Esophagus muscularis mucosa (tissue), 4 donors: Measurements from ENCODE around the gene PRKACG.

ENCODE experiments used
- CTCF ChIP-seq, 3 experiments: fragments of 200-600 bp in 2 of 3; fragments of 450-650 bp in 1 of 3; sonication (generic) in 2 of 3; IDR thresholded peaks; one replicate each; pipeline ENCODE4 v1.5.1; 2017 to 2019; ENCODE audit warnings: antibody characterized with exemption in 3 of 3, mild to moderate bottlenecking in 2 of 3, moderate library complexity in 1 of 3
- EP300 ChIP-seq: sonication (generic); formaldehyde crosslinking; IDR thresholded peaks from one replicate; pipeline ENCODE4 v1.6.1; 2017; ENCODE audit warnings: antibody characterized with exemption
- POLR2A ChIP-seq: fragments of 450-650 bp; IDR thresholded peaks from one replicate; pipeline ENCODE4 v1.6.1; 2017; ENCODE audit warnings: antibody characterized with exemption, moderate library complexity, mild to moderate bottlenecking, low read depth
- POLR2AphosphoS5 ChIP-seq, 2 donors: sonication (generic); formaldehyde crosslinking; IDR thresholded peaks; one replicate each; pipeline ENCODE4 v1.6.1; 2017; ENCODE audit warnings: antibody characterized with exemption in 2 of 2

GRCh38 chr9:69001921-69002320 is 12.0 kb downstream of the PRKACG start:
- no peak for TF ChIP-seq CTCF (IDR thresholded peaks at IDR 0.05)
- TF ChIP-seq POLR2A: no peak
- no peak for TF ChIP-seq POLR2AphosphoS5 (IDR thresholded peaks at IDR 0.05)
- TF ChIP-seq EP300: no peak
